ENCODE results near the gene STEEP1. TPM values are rescaled to one million over a fixed set of nuclear protein-coding genes. Genes with fewer than 3 reads are reported as not detected.
A peak's percentile ranks its signal among the peaks of the same experiment; 100 is the strongest.
"Not testable (repeated sequence)": the region's sequence is repeated elsewhere in the genome, so short reads cannot be mapped to it uniquely, and the experiment has no call there.

Gene STEEP1
- total RNA-seq, 2 donors from 2014 or later, result 15.9 to 21.2 TPM

DNA sequence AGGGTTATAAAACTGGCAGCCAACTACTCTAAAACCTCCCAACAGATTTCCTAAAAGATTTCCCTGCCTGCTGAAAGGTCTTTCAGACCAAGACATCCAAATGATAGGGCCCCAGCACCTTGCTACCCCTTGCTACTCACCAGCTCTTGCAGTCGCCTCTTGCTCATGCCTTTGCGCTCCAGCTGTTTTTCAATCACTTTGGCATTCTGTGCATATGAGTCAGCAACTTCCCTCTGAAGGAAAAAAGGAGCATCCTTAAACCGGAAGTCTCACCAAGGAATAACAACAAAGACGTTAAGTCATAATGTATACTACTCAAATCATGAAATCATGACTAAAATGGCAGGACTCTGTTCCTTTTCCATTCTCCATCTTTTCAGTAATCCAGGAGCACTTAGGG, 24.0 kb downstream of the STEEP1 start:
- no peak for ATAC-seq
- intact Hi-C loops (cut with DNase I, micrococcal nuclease), result no loop called here
- no peak for DNase-seq

DNA sequence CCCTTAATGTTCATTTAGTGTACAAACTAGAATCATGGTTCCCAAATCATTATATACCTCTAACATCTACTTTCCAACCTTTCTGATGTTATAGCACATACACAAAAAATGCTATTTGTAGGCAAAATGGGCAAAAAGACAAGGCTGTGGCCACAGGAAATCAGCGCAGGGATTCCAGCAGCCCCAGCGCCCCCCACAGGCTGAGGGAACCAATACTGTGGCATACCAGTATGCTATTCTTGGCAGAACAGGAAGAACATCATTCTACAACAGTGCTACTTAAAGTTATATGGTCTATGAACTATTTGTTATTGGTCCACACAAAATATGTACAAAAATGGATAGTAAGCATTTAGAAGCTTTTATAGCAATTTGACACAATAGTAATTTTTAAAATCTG, 25.3 kb downstream of the STEEP1 start:
- ATAC-seq (no peak), DNase-seq (no peak)
- intact Hi-C loops (cut with DNase I, micrococcal nuclease), result no loop called here

DNA sequence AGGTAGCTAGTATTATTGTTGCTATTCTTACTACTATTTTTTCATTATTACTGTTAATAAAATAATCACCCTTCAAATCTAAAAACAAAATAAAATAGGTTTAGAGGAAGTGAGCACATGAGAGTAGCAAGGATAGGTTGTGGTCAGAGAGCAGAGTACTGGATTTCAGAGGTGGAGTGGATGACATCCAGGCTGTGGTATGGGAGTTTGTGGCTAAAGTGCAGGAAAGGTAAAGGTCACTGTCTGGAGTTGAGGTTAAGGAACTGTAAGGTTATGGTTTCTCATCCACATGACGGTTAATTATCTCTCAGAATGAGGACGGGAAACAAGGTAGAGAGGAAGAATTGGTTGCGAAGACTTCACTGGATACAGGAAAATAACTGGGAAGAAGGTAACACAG, 27.7 kb downstream of the STEEP1 start:
- intact Hi-C loops (cut with DNase I, micrococcal nuclease), result no loop called here
- no peak for DNase-seq
- peak; percentile 75 for ATAC-seq

DNA sequence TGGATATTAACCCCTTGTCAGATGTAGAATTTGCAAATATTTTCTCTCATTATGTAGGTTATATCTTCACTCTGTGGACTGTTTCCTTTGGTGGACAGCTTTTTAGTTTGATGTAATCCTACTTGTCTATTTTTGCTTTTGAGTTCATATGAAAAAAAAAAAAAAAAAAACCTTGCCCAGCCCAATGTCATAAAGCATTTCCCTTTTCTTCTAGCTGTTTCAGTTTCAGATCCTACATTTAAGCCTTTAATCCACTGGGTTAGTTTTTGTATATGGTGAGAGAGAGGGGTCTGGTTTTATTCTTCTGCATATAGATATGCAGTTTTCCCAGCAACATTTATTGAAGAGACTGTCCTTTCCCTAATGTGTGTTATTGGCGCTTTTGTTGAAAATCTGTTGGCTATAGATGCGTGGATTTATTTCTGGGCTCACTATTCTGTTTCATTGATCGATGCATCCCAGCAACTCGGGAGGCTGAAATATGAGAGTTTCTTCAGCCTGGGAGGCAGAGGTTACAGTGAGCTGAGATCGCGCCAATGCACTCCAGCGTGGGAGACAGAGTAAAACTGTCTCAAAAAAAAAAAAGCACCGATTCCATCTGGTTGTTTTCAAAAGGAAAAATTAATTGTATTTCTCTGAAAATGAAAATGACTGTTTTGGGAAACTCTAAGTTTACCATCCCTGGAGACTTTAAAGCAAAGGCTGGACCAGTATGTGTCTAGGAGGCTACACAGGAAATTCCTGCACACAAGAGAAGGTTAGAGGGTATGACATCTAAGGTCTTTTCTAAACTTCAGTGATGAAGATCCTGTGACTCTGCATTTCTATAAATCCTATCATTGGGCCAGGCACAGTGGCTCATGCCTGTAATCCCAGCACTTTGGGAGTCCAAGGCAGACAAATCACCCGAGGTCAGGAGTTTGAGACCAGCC, 35.6 kb downstream of the STEEP1 start:
- intact Hi-C loops (cut with DNase I, micrococcal nuclease), result no loop called here
- ATAC-seq, result no peak
- no peak for DNase-seq

DNA sequence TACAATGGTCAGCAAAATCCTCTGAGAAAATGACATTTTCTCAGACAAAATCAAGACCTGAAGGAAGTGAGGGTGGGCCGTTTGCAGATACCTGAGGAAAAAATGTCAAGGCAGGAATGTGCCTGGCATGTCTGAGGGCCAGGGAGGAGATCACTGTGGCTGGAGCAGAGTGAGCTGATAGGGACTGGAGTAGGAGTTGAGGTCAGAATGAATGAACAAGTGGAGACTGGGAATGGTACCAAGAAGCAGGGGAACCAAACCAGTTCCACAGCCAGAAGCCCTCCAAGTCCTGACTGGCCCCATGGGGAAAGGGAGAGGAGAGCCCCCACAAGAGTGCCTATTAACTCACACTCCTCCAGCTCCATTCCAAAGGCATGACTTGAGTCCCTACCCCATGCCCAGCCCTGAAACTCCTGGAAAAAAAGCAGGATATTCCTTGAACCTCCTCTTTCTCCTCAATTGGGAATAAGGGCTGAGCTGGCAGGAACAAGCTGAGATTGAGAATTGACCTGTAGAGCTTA, 41.5 kb downstream of the STEEP1 start:
- ATAC-seq (no peak), DNase-seq (no peak)
- intact Hi-C loops (cut with DNase I, micrococcal nuclease), result no loop called here

DNA sequence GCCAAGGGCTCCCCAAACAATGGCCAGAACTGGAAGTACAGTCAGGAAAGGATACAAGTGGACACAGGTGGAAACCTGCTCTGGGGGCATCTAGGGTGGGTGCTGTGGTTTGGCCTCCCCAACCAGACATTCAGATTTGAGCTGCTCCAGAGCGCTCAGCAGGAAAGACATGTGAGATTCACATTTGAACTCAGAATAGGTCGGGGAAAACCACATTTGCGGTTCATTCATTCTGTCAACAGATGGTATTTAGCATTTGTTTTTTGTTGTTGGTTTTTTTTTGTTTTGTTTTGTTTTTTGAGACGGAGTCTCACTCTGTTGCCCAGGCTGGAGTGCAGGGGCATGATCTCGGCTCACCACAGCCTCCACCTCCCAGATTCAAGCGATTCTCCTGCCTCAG, 44.0 kb downstream of the STEEP1 start:
- ATAC-seq (no peak), DNase-seq (no peak)
- intact Hi-C loops (cut with DNase I, micrococcal nuclease), result no loop called here

DNA sequence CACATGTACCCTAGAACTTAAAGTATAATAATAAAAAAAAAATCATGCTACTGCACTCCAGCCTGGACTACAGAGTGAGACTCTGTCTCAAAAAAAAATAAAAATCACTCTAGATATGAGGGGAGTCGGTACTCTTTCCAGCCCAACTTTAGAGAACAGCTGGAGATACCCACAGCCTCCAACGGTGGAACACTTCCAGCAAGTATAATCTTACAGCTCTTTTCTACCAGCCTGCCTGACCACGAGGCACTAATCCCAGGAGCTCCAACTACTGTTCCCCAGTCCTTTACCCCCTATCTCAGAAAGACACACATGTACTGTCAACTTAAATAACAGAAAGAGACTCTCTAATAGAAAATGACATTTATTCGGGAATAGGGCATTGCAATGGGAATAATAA, 46.8 kb downstream of the STEEP1 start:
- intact Hi-C loops (cut with DNase I, micrococcal nuclease), result no loop called here
- no peak for ATAC-seq
- DNase-seq, result no peak

DNA sequence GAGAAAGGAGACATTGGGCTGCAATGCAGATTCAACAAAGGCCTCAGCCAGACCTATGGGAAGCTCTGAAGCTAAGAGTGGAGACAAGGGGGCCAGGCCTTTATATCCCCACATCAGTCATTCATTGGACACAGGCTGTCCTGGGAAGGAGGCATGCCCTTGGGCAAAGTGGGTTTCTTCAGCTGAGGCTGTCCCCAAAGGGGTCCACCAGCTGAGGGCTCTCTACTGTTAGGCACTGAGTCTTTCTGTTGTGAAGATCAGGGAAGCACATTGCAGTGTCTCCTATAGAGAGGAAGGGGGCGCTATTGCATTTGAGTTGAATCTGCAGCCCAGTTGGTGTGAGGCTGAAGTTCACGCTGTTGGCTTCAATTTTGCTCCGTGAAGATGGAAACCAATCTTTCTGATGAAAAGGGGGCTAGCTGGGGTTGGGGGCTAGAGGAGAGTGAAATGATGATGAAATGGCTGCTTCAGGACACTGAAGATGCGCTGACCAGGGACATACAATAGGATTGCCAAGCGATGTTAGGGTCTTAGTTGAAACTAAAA, 49.0 kb downstream of the STEEP1 start:
- DNase-seq (no peak), ATAC-seq (peak; percentile 54)
- intact Hi-C loops (cut with DNase I, micrococcal nuclease), result no loop called here

DNA sequence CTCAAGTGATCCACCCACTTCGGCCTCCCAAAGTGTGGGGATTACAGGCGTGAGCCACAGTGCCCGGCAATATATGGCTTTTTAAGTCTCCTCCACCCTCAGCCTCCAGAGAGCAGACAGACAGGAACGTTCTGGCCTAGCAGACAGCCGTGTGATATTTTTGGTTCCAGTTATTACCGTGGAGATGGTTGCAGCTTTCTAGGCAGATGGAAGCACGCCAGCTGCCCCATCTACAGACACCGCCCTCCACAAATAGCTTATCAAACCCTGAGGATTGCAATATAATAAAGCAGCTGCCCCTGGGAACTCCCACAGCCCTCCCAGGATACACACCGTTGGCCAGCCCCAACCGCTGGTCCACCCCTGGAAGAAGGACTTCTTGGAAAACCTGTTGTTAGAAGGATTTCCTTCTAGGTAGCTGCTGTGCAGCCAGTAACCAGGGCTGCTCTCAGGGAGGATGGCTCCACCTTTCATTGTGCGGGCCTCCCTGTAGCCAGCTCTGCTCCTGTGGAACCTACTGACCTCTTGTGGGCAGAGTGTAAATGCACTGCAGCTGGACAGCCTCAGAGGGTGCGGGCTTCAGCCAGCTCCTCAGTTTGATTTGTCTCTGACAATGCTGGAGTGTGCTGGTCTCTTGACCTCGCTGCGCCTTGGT, 52.9 kb downstream of the STEEP1 start:
- ATAC-seq (peak; percentile 91), DNase-seq (peak; percentile 65 to 81)
- intact Hi-C loops (cut with DNase I, micrococcal nuclease), result no loop called here

DNA sequence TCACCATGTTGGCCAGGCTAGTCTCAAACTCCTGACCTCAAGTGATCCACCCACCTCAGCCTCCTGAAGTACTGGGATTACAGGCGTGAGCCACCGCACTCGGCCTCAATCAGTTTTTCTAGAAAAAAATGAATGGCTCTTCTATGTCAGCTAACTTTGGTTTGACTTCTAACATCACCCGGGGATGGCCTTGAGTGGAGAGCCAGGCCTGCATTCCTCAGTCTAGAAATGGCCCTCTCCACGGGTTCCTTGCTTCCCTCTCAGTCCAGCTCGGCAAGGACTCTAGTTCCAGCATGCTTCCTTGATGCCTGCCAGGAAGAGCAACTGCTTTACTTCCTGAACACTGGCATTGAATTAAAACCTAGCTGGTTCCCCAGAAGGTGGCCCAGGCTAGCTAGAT, 58.0 kb downstream of the STEEP1 start:
- intact Hi-C loops (cut with DNase I, micrococcal nuclease), result no loop called here
- DNase-seq (no peak), ATAC-seq (no peak)

DNA sequence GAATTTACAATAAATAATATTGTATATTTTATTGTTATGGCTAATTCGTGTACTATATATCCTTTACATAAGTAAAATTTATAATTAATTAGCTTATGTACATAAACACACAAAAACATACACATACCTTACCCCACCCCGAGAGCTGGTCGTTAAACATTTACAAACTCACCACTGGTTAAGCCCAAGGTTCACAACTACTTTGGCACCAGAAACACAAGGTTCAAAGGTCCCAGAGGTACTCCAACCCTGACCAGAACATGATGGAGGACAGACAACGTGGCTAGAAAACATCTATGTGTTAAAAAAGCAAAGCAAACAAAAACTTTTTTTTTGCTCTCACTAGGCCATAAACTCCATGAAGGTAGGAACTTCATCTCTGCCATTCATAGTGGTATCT, 59.3 kb downstream of the STEEP1 start:
- intact Hi-C loops (cut with DNase I, micrococcal nuclease), result no loop called here
- peak; percentile 50 for ATAC-seq
- DNase-seq, result peak; percentile 37 to 57

DNA sequence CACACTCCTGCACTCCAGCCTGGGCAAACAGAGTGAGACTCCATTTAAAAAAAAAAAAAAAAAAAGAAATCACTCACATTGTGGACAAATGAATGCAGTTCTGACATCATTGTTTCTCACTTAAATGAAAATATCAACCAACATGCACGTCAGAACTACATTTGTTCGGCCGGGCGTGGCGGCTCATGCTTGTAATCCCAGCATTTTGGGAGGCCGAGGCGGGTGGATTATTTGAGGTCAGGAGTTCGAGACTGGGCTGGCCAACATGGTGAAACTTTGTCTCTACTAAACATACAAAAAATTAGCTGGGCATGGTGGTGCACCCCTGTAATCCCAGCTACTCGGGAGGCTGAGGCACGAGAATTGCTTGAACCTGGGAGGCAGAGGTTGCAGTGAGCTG, 60.1 kb downstream of the STEEP1 start:
- ATAC-seq; intact Hi-C loops (cut with DNase I, micrococcal nuclease); DNase-seq: not testable (repeated sequence)

DNA sequence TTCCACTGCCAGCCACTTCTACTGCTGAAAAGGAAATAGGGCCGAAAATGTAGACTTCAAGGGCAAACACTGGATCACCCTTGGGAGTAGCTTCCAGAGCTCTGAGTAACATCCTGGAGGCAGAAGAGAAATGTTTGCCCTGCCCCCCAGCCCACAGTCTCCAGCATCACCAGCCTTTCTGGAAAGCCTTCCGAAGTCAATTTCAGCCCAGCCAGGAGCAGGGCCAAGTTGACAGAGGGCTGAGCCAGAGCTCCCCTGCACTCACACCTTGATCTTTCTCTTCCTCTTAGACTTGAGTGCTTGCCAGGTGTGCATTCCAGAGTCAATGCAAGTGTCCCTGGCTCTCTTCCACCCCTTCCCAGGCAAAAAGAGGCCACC, 61.7 kb downstream of the STEEP1 start:
- intact Hi-C loops (cut with DNase I, micrococcal nuclease), result no loop called here
- peak; percentile 42 to 61 for DNase-seq
- ATAC-seq, result peak; percentile 46

DNA sequence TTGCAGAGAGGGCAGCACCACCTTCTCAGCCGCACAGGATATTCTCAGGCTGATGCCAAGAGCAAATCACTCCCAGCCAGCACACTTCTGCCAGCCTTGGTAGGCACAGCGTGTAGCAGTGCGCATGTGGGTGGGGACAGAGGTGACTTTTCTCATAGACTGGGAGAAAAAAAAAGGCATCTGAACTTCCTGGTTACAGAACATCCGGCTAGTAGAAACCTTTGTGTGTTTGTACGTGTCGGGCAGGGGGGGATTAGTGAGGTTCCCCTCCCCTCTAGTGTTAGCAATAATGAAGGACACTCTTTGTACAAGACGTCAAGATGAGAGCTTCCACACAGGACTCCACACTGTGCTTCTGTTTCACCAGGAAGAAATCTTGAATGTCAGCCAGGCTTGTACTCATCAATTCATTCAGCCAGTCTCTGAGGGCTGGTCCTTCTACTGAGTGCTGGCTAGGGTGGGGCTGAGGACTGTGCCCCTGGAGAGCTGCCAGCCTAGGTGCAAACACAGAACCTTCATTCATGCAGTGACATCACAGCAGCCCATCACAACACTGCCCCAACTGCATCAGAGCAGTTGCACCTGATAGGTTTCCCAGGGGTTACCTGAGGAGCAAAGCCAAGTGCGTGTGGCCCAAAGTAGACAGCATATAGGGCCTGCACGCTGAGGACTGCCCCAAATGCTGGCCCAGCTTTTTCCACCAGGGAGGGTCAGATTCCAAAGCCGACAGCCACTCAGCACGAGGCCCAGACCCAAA, 62.3 kb downstream of the STEEP1 start:
- intact Hi-C loops (cut with DNase I, micrococcal nuclease), result no loop called here
- DNase-seq (peak; percentile 82 to 87), ATAC-seq (peak; percentile 76)

DNA sequence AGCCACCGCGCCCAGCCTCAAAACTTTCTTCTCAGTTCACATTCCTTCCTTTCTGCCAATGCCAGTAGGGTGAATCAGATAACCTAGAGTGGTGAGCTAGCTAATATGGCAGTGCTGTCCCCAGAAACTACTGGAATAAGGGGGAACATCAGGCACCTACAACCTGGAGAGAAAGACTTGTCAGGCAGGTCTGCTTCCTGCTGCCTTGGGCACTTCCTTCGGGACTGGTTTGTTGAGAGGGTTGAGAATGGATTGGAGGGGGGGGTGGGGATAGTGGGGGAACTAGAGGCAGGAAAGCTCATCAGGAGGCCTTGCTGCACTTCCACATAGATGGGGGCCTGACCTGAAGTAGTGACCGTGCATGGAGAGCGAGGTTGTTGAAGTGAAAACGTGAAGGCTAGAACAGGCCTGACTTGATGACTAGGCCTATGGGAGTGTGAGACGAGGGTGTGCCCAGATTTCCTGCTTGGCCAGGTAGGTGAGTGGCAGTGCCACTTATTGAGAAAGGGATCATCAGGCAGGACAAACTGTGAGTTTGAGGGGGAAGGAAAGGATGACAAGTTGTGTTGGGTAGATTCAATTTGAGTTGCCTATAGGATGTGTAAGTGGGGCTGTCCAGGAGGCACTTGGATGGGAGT, 63.6 kb downstream of the STEEP1 start:
- ATAC-seq, result peak; percentile 35
- intact Hi-C loops (cut with DNase I, micrococcal nuclease), result no loop called here

DNA sequence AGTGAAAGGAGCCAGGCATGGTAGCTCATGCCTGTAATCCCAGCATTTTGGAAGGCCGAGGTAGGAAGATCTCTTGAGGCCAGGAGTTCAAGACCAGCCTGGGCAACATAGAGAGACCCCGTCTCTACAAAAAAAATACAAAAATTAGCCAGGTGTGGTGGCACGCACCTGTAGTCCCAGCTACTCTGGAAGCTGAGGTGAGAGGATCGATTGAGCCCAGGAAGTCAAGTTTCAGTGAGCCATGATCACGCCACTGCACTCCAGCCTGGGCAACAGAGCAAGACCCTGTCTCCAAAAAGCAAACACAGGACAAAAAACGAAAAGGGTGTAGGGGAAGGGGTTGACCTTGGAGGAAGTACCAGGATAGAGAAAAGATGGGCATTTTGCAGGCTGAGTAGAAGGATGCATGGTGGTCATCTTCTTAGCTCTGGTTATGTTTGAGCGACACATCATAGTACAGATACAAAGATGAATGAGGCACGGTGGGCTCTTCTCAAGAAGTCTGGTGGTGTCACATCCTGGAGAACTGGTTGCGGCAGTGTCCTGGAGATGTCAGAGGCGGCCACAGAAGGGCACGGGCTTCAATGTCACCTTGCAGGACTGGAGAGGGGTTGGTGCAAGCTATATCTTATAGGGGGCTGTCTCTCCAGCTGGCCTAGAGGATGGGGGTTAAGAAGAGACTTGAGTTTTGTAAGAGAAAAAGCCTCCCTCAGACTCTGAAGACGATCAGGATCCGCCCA, 65.0 kb downstream of the STEEP1 start:
- ATAC-seq (no peak), DNase-seq (no peak)
- intact Hi-C loops (cut with DNase I, micrococcal nuclease), result no loop called here

More for the DNA sequence above, 63.6 kb downstream of the STEEP1 start:
- no peak for DNase-seq

DNA sequence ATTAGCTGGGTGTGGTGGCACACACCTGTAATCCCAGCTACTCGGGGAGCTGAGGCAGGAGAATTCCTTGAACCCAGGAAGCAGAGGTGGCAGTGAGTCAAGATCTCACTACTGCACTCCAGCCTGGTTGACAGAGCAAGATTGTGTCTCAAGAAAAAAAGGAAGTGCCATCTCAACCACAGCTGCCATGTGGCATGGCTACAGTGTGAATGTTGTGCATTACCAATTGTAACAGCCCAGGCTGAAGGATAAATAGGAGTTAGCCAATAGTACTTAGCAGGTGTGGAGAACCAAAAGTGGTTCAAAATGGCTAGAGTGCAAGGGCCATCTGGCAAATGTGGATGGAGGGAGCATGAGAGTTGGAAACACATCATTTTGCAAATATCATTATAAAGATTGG, 68.0 kb downstream of the STEEP1 start:
- no peak for DNase-seq
- intact Hi-C loops (cut with DNase I, micrococcal nuclease), result no loop called here

More for the DNA sequence above, 68.0 kb downstream of the STEEP1 start:
- no peak for ATAC-seq

Data from left colon (tissue), 2 donors.